ENCODE results near the gene CUX1. TPM values are rescaled to one million over a fixed set of nuclear protein-coding genes. Genes with fewer than 3 reads are reported as not detected.
"Not testable (repeated sequence)": the region's sequence is repeated elsewhere in the genome, so short reads cannot be mapped to it uniquely, and the experiment has no call there.

CUX1 gene
- polyA plus RNA-seq, 3 donors from 2014 or later = 3.1 to 25.9 (median 12.5) TPM

DNA sequence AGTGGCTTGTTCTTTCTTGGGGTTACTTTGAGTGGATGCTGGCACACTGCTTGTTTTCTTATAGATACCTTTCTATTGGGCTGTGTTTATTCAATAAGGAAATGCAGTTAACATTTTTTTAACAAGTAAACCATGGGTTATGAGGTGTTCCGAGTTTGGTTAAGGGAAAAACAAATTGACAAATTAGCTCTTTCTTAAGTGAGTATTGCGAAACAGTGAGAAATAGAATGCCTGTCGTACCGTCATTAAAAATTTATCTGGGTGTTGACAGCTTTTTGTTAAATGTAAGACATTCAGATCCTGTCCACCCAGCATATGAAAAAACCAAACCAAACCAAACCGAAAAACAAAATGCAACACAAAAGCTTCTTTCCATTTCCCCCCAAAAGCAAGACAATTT is 6.2 kb downstream of the CUX1 start:
- Mint-ChIP-seq H3K4me3 (no peak overlapping the region), H3K27ac (no peak overlapping the region), H3K27me3 (ENCODE audit: low read depth in 3 of 3) (peaks cover 0 to 2% (median 0%) of the 10 kb centered on the region in 3 donors), H3K36me3 (peaks cover 0 to 4% (median 4%) of the 10 kb centered on the region in 3 donors), H3K9me3 (no peaks in the 10 kb centered on the region), H3K4me1 (peaks cover 16 to 33% of the 10 kb centered on the region in 2 donors)
- DNase-seq = no peak

GRCh38 chr7:101824440-101824839 is 7.0 kb downstream of the CUX1 start:
- Mint-ChIP-seq H3K36me3 (peaks cover 2 to 4% (median 4%) of the 10 kb centered on the region in 3 donors), H3K27me3 (ENCODE audit: low read depth in 3 of 3) (peaks cover 0 to 2% (median 0%) of the 10 kb centered on the region in 3 donors), H3K27ac (no peak overlapping the region), H3K4me1 (peaks cover 15 to 34% of the 10 kb centered on the region in 2 donors), H3K4me3 (no peak overlapping the region), H3K9me3 (no peaks in the 10 kb centered on the region)
- DNase-seq = no peak

DNA sequence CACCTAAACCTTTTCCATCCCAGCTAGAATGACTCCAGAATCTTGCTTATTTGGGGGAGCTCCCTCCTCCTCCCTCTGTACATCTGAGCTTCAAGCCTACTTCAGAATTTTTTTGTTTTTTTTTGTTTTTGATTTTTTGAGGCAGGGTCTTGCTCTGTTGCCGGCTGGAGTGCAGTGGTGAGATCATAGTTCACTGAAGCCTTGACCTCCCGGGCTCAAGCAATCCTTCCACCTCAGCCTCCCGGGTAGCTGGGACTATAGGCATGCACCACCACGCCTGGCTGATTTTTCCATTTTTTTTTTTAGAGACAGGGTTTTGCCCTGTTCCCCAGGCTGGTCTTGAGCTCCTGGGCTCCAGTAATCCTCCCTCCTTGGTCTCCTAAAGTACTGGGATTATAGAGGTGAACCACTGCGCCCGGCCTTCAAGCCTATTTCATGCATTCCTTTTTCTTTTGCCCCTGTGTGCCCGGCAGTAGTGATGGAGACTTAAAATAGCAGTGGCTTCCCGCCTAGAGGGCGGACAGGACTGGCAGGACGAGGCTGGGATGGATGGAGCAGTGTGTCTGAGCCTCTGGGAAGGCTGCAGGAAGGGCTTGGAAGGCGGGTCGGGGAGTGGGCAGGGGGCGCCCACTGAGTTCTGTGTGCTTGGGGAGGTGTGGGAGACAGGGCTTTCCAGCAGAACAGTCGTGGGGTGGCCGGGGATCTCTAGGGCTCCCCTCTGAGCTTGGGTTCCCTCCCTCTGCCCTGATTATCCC is 8.8 kb downstream of the CUX1 start:
- no peak overlapping the region for H3K27ac Mint-ChIP-seq
- H3K36me3 Mint-ChIP-seq = peaks cover 2 to 4% (median 4%) of the 10 kb centered on the region in 3 donors
- no peak overlapping the region for H3K4me3 Mint-ChIP-seq
- no peaks in the 10 kb centered on the region for H3K9me3 Mint-ChIP-seq
- peaks cover 16 to 17% of the 10 kb centered on the region in 2 donors for H3K4me1 Mint-ChIP-seq
- H3K27me3 Mint-ChIP-seq (ENCODE audit: low read depth in 3 of 3) = peaks cover 0 to 2% (median 0%) of the 10 kb centered on the region in 3 donors
- DNase-seq = no peak

DNA sequence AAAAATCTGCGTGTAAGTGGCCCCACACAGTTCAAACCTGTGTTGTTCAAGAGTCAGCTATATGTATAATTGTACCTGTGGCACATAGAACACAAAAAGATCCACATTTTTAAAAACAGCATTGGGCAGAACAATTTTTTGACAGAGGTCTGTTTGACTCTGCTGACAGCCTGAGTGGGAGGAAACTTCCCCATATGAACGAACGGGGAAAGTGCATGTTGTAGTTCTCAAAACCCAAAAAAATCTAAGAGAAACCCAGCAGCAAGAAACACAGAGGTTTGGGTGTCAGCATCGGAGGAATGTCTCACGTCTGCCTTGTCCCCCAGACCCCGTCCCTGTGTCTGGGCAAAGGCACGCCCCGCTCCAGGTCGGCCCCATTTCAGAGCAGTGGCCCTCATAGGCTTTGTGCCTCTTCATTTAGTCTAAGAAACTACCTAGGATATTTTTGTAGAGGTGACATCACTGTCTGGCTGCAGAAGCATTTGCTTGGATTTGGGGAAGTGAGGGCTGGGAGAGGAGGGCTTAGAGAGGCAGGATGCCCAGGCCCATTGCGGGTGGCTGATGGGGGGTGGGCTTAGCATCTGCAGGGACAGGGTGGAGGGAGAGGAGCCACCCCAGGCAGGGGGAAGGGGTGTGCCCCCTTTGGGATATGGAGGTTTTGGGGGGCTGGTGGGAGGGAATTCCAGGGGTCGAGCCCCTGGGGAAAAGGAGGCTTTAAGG is 11.0 kb downstream of the CUX1 start:
- Mint-ChIP-seq H3K4me1 (peaks cover 17% of the 10 kb centered on the region in 2 donors), H3K9me3 (no peaks in the 10 kb centered on the region), H3K27ac (peak overlapping the region in 1 of 6 donors; percentile 15), H3K27me3 (ENCODE audit: low read depth in 3 of 3) (peaks cover 0 to 2% (median 0%) of the 10 kb centered on the region in 3 donors), H3K36me3 (peaks cover 2 to 4% (median 4%) of the 10 kb centered on the region in 3 donors), H3K4me3 (no peak overlapping the region)
- DNase-seq = no peak

DNA sequence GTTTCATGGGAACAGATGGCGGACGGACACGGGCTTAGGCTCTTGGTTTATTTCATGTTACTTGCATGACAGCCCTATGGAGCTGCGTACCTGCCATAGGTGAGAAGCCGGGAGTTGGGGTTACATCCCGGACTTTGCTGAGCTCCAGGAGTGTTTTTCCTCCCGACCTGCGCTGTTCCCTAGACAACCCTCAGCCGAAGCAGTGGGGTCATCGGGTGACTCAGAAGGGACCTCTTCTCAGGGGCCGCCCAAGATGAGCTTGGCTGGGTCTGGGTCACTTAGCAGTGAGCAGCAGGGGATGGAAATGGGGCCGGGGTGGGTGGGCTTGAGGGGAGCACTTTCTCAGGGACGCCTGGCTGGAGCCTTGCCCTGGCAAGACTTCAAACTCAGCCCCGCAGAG is 11.9 kb downstream of the CUX1 start:
- Mint-ChIP-seq H3K4me3 (no peak overlapping the region), H3K36me3 (peaks cover 2 to 4% (median 4%) of the 10 kb centered on the region in 3 donors), H3K27ac (no peak overlapping the region), H3K4me1 (peaks cover 13 to 15% of the 10 kb centered on the region in 2 donors), H3K27me3 (ENCODE audit: low read depth in 3 of 3) (peaks cover 0 to 2% (median 0%) of the 10 kb centered on the region in 3 donors), H3K9me3 (no peaks in the 10 kb centered on the region)
- no peak for DNase-seq

GRCh38 chr7:101829821-101830220 is 12.4 kb downstream of the CUX1 start:
- no peak for DNase-seq
- Mint-ChIP-seq H3K27me3 (ENCODE audit: low read depth in 3 of 3) (peaks cover 0 to 2% (median 0%) of the 10 kb centered on the region in 3 donors), H3K36me3 (peaks cover 2 to 4% (median 4%) of the 10 kb centered on the region in 3 donors), H3K4me3 (no peak overlapping the region), H3K27ac (no peak overlapping the region), H3K9me3 (no peaks in the 10 kb centered on the region), H3K4me1 (peaks cover 13 to 15% of the 10 kb centered on the region in 2 donors)

GRCh38 chr7:101831396-101831795 is 14.0 kb downstream of the CUX1 start:
- H3K4me3 Mint-ChIP-seq; H3K27me3 Mint-ChIP-seq (ENCODE audit: low read depth in 3 of 3); H3K36me3 Mint-ChIP-seq; H3K9me3 Mint-ChIP-seq; DNase-seq; H3K27ac Mint-ChIP-seq: not testable (repeated sequence)
- peaks cover 12 to 13% of the 10 kb centered on the region in 2 donors for H3K4me1 Mint-ChIP-seq

DNA sequence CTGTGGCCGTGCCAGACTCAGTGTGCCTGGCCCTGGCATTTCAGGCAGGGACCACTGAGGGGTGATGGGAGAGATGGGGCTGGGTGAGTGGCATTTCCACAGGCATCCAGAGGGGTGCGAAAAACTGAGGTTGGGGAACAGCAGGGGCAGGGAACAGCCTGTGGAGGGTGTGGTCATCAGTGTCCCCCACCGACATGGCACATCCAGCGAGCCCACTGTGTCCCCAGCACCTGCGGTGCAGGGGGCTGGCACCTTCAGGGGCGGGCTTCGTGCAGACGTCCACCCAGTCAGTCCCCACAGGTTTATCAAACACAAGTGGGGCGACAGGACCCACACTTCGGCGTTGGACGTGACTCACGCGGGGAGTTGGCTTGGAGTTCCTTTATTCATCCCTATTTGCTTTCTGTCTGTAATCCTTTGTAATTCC is 14.8 kb downstream of the CUX1 start:
- H3K27ac Mint-ChIP-seq = no peak overlapping the region
- DNase-seq = no peak
- peaks cover 12 to 19% of the 10 kb centered on the region in 2 donors for H3K4me1 Mint-ChIP-seq
- H3K4me3 Mint-ChIP-seq = no peak overlapping the region
- H3K27me3 Mint-ChIP-seq (ENCODE audit: low read depth in 3 of 3) = no peaks in the 10 kb centered on the region
- H3K9me3 Mint-ChIP-seq = no peaks in the 10 kb centered on the region
- peaks cover 2 to 4% (median 4%) of the 10 kb centered on the region in 3 donors for H3K36me3 Mint-ChIP-seq

DNA sequence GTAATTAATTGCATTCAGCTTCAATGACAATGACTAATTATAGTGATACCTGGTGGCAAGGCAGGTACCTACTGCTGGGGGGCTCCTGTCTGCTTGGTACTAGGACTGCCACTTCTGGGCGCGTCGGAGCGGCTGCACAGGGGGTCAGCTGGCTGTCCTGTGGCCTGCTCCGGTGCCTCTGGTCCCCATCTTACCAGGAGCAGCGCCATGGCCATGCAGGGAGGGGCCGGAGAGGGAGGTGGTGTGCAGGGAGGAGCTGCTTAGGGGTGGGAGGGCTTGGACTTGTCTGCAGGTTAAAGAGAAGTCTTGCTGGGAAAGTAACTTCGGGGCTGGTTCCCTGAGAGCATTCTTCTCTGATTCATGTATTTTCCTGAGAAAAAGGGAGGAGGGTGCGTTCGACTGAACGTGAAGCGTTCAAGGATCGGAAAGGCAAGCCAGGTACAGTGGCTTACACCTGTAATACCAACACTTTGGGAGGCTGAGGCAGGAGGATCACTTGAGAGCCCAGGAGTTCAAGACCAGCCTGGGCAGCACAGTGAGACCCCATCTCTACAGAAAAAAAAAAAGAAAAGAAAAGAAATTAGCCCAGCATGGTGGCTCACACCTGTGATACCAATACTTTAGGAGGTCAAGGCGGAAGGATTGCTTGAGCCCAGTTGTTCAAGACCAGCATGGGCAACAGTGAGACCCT is 15.4 kb downstream of the CUX1 start:
- Mint-ChIP-seq H3K4me3 (no peak overlapping the region), H3K36me3 (peaks cover under 1 to 2% (median under 1%) of the 10 kb centered on the region in 3 donors), H3K9me3 (no peaks in the 10 kb centered on the region), H3K27me3 (ENCODE audit: low read depth in 3 of 3) (no peaks in the 10 kb centered on the region), H3K4me1 (peaks cover 10 to 25% of the 10 kb centered on the region in 2 donors), H3K27ac (no peak overlapping the region)
- DNase-seq = no peak

- Mint-ChIP-seq H3K4me3 (no peak overlapping the region), H3K27me3 (ENCODE audit: low read depth in 3 of 3) (no peaks in the 10 kb centered on the region), H3K27ac (no peak overlapping the region), H3K36me3 (peaks cover 0 to 2% (median 0%) of the 10 kb centered on the region in 3 donors), H3K4me1 (peaks cover 9 to 28% of the 10 kb centered on the region in 2 donors), H3K9me3 (no peaks in the 10 kb centered on the region)
- DNase-seq = no peak
Observed at GRCh38 chr7:101833799-101834198, 16.4 kb downstream of the CUX1 start.

DNA sequence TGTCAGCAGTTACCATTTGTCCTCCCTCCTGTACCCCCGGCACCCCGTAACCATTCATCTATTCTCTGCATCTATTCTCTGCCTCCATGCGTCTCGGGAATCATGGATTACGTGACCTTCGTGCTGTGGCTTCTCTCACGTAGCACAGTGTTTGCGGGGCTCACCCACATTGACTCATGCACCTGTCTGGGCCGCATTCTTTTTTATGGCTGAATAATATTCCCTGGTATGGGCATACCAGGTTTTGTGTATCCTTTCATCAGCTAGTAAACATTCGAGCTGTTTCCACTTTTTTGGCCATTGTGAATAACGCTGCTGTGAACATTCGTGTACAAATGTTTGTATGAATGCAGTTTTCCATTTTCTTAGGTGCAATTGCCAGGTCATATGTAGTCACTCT is 17.7 kb downstream of the CUX1 start:
- DNase-seq = no peak
- no peak overlapping the region for H3K27ac Mint-ChIP-seq
- no peaks in the 10 kb centered on the region for H3K36me3 Mint-ChIP-seq
- H3K9me3 Mint-ChIP-seq = no peaks in the 10 kb centered on the region
- H3K27me3 Mint-ChIP-seq (ENCODE audit: low read depth in 3 of 3) = no peaks in the 10 kb centered on the region
- peaks cover 9 to 30% of the 10 kb centered on the region in 2 donors for H3K4me1 Mint-ChIP-seq
- H3K4me3 Mint-ChIP-seq = no peak overlapping the region

DNA sequence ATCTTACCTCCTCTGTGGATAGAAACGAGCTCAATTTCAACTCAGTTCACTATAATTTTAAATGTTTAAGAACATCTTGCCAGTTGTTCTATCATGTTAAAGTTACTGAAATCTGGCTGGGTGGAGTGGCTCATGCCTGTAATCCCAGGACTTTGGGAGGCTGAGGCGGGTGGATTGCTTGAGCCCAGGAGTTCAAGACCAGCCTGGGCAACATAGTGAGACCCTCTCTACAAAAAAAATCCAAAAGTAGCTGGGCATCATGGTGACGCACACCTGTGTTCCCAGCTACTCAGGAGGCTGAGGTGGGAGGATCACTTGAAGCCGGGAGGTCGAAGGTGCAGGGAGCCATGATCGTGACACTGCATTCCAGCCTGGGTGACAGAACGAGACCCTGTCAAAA is 20.0 kb downstream of the CUX1 start:
- peaks cover 4 to 30% of the 10 kb centered on the region in 2 donors for H3K4me1 Mint-ChIP-seq
- H3K4me3 Mint-ChIP-seq; H3K9me3 Mint-ChIP-seq; H3K36me3 Mint-ChIP-seq; DNase-seq; H3K27ac Mint-ChIP-seq; H3K27me3 Mint-ChIP-seq (ENCODE audit: low read depth in 3 of 3): not testable (repeated sequence)

DNA sequence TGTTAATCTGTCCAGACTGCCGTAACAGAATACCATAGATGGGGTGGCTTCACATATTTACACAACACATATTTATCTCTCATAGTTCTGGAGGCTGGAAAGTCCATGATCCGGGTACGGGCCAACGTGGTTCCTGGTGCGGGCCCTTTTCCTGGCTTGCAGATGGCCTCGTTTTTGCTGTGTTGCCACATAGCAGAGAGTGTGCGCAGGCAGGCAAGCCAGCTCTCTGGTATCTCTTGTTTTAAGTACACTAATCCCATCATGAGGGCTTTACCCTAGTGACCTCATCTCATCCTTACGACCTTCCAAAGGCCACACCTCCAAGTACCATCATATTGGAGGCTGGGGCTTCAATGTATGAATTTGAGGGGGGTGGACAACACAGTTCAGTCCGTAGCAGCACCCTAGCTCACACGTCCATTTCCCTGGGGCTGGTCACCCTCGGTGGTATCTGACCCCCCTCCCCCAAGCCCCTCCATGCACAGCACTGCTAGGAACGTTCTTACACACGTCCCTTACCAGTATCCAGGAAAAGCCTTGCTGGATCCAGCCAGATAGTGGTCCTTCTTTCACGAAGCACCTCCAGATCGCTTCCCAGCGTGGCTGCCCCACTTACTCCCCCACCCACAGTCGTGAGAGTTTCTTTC is 21.5 kb downstream of the CUX1 start:
- no peak overlapping the region for H3K4me3 Mint-ChIP-seq
- H3K27me3 Mint-ChIP-seq (ENCODE audit: low read depth in 3 of 3) = peaks cover 0 to 1% (median 0%) of the 10 kb centered on the region in 3 donors
- no peak for DNase-seq
- no peaks in the 10 kb centered on the region for H3K36me3 Mint-ChIP-seq
- no peak overlapping the region for H3K27ac Mint-ChIP-seq
- H3K9me3 Mint-ChIP-seq = no peaks in the 10 kb centered on the region
- H3K4me1 Mint-ChIP-seq = peaks cover 1 to 22% of the 10 kb centered on the region in 2 donors

Measured in immature natural killer cell (primary cell).